Large intestine (tissue), 3 donors: ENCODE data around the gene MKRN3. TPM values are rescaled to one million over a fixed set of nuclear protein-coding genes. Genes with fewer than 3 reads are reported as not detected.
A peak's percentile ranks its signal among the peaks of the same experiment; 100 is the strongest.

ENCODE experiments used
- DNase-seq, 2 donors: peaks; one replicate each; pipeline versions ENCODE4 v3.0.0 to v3.0.0-alpha.2; 2013
- H3K27ac ChIP-seq: one replicate; pipeline ENCODE4 v1.5.1; 2013; ENCODE audit warnings: low read length
- H3K27me3 ChIP-seq: 2 replicates; pipeline ENCODE4 v1.6.1; 2013; ENCODE audit warnings: low read length; ENCODE audit not compliant: control insufficient read depth, insufficient read depth
- H3K36me3 ChIP-seq: 2 replicates; pipeline ENCODE4 v1.6.1; 2013; ENCODE audit warnings: low read length; ENCODE audit not compliant: control insufficient read depth, insufficient read depth
- H3K4me1 ChIP-seq: one replicate; pipeline ENCODE4 v1.6.1; 2013; ENCODE audit warnings: low read length; ENCODE audit not compliant: control insufficient read depth, insufficient read depth
- H3K4me3 ChIP-seq: one replicate; pipeline ENCODE4 v1.5.1; 2013; ENCODE audit warnings: low read length
- H3K9me3 ChIP-seq: one replicate; pipeline ENCODE4 v1.6.1; 2013; ENCODE audit warnings: mild to moderate bottlenecking, low read depth, low read length, moderate library complexity; ENCODE audit not compliant: control insufficient read depth
- WGBS: methylation state at CpG from one replicate; pipeline ENCODE4 v1.1.5; 2013; ENCODE audit warnings: low lambda C conversion rate; ENCODE audit not compliant: insufficient coverage; 5-methylcytosine and 5-hydroxymethylcytosine counted together
- polyA plus RNA-seq: library from polyadenylated mRNA; unstranded; fragments of 120-200 nt; gene quantifications from one replicate; pipeline ENCODE4 v1.2.1, GENCODE V29; 2013

MKRN3 gene
- polyA plus RNA-seq, 1 donor = 0.91 TPM

- no peak overlapping the region for H3K4me3 ChIP-seq
- DNase-seq = no peak
- H3K9me3 ChIP-seq = no peaks in the 10 kb centered on the region
- no peaks in the 10 kb centered on the region for H3K27me3 ChIP-seq
- H3K36me3 ChIP-seq = no peaks in the 10 kb centered on the region
- H3K4me1 ChIP-seq = no peaks in the 10 kb centered on the region
- no peak overlapping the region for H3K27ac ChIP-seq
- no CpG with 5 or more reads among the region's 3 CpGs for WGBS
These were observed 17.4 kb upstream of the MKRN3 start for GRCh38 chr15:23548071-23548470.

- no peaks in the 10 kb centered on the region for H3K36me3 ChIP-seq
- H3K27ac ChIP-seq = no peak overlapping the region
- H3K9me3 ChIP-seq = peaks cover 7% of the 10 kb centered on the region
- no peak for DNase-seq
- H3K27me3 ChIP-seq = peaks cover 3% of the 10 kb centered on the region
- no peak overlapping the region for H3K4me3 ChIP-seq
- H3K4me1 ChIP-seq = no peaks in the 10 kb centered on the region
- no CpG with 5 or more reads among the region's 19 CpGs for WGBS
These were observed 3.6 kb upstream of the MKRN3 start for GRCh38 chr15:23561914-23562313.

GRCh38 chr15:23564821-23565394 is 566 bp upstream of the MKRN3 start:
- Histone ChIP-seq H3K4me3 (no peak overlapping the region), H3K27me3 (peaks cover 3% of the 10 kb centered on the region), H3K9me3 (peaks cover 7% of the 10 kb centered on the region), H3K27ac (no peak overlapping the region), H3K4me1 (no peaks in the 10 kb centered on the region), H3K36me3 (no peaks in the 10 kb centered on the region)
- DNase-seq = no peak
- WGBS = 94% methylated on average over 5 of the region's 14 CpGs

GRCh38 chr15:23566071-23566554 is 639 bp downstream of the MKRN3 start:
- peak overlapping the region; percentile 26 for H3K4me3 ChIP-seq
- no CpG with 5 or more reads among the region's 22 CpGs for WGBS
- peak in 1 of 2 donors; percentile 50 for DNase-seq

GRCh38 chr15:23566651-23567050 is 1.2 kb downstream of the MKRN3 start:
- no peak overlapping the region for H3K27ac ChIP-seq
- peak overlapping the region; percentile 26 for H3K4me3 ChIP-seq
- no CpG with 5 or more reads among the region's 8 CpGs for WGBS
- DNase-seq = no peak
- no peaks in the 10 kb centered on the region for H3K36me3 ChIP-seq
- peaks cover 3% of the 10 kb centered on the region for H3K27me3 ChIP-seq
- no peaks in the 10 kb centered on the region for H3K4me1 ChIP-seq
- H3K9me3 ChIP-seq = peaks cover 7% of the 10 kb centered on the region

More at GRCh38 chr15:23566071-23566554, 639 bp downstream of the MKRN3 start:
- Histone ChIP-seq H3K9me3 (peaks cover 7% of the 10 kb centered on the region), H3K4me1 (no peaks in the 10 kb centered on the region), H3K36me3 (no peaks in the 10 kb centered on the region), H3K27ac (peak overlapping the region; percentile 45), H3K27me3 (peaks cover 3% of the 10 kb centered on the region)

GRCh38 chr15:23567921-23568320 is 2.4 kb downstream of the MKRN3 start:
- no CpG with 5 or more reads among the region's 1 CpG for WGBS

GRCh38 chr15:23569151-23569925 is 3.9 kb downstream of the MKRN3 start:
- Histone ChIP-seq H3K4me1 (no peaks in the 10 kb centered on the region), H3K27ac (no peak overlapping the region), H3K4me3 (no peak overlapping the region), H3K9me3 (peaks cover 7% of the 10 kb centered on the region), H3K36me3 (no peaks in the 10 kb centered on the region), H3K27me3 (no peaks in the 10 kb centered on the region)
- no CpG with 5 or more reads among the region's 5 CpGs for WGBS
- DNase-seq = no peak

More at GRCh38 chr15:23567921-23568320, 2.4 kb downstream of the MKRN3 start:
- DNase-seq = no peak
- Histone ChIP-seq H3K4me3 (no peak overlapping the region), H3K36me3 (no peaks in the 10 kb centered on the region), H3K27me3 (no peaks in the 10 kb centered on the region), H3K27ac (no peak overlapping the region), H3K9me3 (peaks cover 7% of the 10 kb centered on the region), H3K4me1 (no peaks in the 10 kb centered on the region)

- H3K27me3 ChIP-seq = no peaks in the 10 kb centered on the region
- peaks cover 7% of the 10 kb centered on the region for H3K9me3 ChIP-seq
- 50% methylated on average over 1 of the region's 3 CpGs for WGBS
- H3K4me3 ChIP-seq = no peak overlapping the region
- DNase-seq = peak in 1 of 2 donors; percentile 12
- H3K36me3 ChIP-seq = no peaks in the 10 kb centered on the region
- no peaks in the 10 kb centered on the region for H3K4me1 ChIP-seq
- no peak overlapping the region for H3K27ac ChIP-seq
These were observed 5.0 kb downstream of the MKRN3 start for GRCh38 chr15:23570486-23570885.

GRCh38 chr15:23572844-23573243 is 7.4 kb downstream of the MKRN3 start:
- DNase-seq = no peak
- no peaks in the 10 kb centered on the region for H3K9me3 ChIP-seq
- no peaks in the 10 kb centered on the region for H3K27me3 ChIP-seq
- H3K27ac ChIP-seq = no peak overlapping the region
- H3K4me3 ChIP-seq = no peak overlapping the region
- no peaks in the 10 kb centered on the region for H3K4me1 ChIP-seq
- no peaks in the 10 kb centered on the region for H3K36me3 ChIP-seq
- WGBS = no CpG with 5 or more reads among the region's 4 CpGs

- Histone ChIP-seq H3K4me1 (no peaks in the 10 kb centered on the region), H3K36me3 (no peaks in the 10 kb centered on the region), H3K4me3 (no peak overlapping the region), H3K27me3 (no peaks in the 10 kb centered on the region), H3K27ac (no peak overlapping the region), H3K9me3 (no peaks in the 10 kb centered on the region)
- no CpG with 5 or more reads among the region's 3 CpGs for WGBS
- DNase-seq = no peak
These were observed 9.3 kb downstream of the MKRN3 start for GRCh38 chr15:23574742-23575141.
